Large intestine (tissue), 3 donors: ENCODE results near the gene NFU1. TPM values are rescaled to one million over a fixed set of nuclear protein-coding genes. Genes with fewer than 3 reads are reported as not detected.
A peak's percentile ranks its signal among the peaks of the same experiment; 100 is the strongest.
"Not testable (repeated sequence)": the region's sequence is repeated elsewhere in the genome, so short reads cannot be mapped to it uniquely, and the experiment has no call there.

ENCODE experiments used
- DNase-seq, 2 donors: peaks; one replicate each; pipeline versions ENCODE4 v3.0.0 to v3.0.0-alpha.2; 2013
- H3K27ac ChIP-seq: one replicate; pipeline ENCODE4 v1.5.1; 2013; ENCODE audit warnings: low read length
- H3K27me3 ChIP-seq: 2 replicates; pipeline ENCODE4 v1.6.1; 2013; ENCODE audit warnings: low read length; ENCODE audit not compliant: control insufficient read depth, insufficient read depth
- H3K36me3 ChIP-seq: 2 replicates; pipeline ENCODE4 v1.6.1; 2013; ENCODE audit warnings: low read length; ENCODE audit not compliant: control insufficient read depth, insufficient read depth
- H3K4me1 ChIP-seq: one replicate; pipeline ENCODE4 v1.6.1; 2013; ENCODE audit warnings: low read length; ENCODE audit not compliant: control insufficient read depth, insufficient read depth
- H3K4me3 ChIP-seq: one replicate; pipeline ENCODE4 v1.5.1; 2013; ENCODE audit warnings: low read length
- H3K9me3 ChIP-seq: one replicate; pipeline ENCODE4 v1.6.1; 2013; ENCODE audit warnings: mild to moderate bottlenecking, low read depth, low read length, moderate library complexity; ENCODE audit not compliant: control insufficient read depth
- WGBS: methylation state at CpG from one replicate; pipeline ENCODE4 v1.1.5; 2013; ENCODE audit warnings: low lambda C conversion rate; ENCODE audit not compliant: insufficient coverage; 5-methylcytosine and 5-hydroxymethylcytosine counted together
- polyA plus RNA-seq: library from polyadenylated mRNA; unstranded; fragments of 120-200 nt; gene quantifications from one replicate; pipeline ENCODE4 v1.2.1, GENCODE V29; 2013

The NFU1 gene
- polyA plus RNA-seq, 1 donor: 52.9 TPM

DNA sequence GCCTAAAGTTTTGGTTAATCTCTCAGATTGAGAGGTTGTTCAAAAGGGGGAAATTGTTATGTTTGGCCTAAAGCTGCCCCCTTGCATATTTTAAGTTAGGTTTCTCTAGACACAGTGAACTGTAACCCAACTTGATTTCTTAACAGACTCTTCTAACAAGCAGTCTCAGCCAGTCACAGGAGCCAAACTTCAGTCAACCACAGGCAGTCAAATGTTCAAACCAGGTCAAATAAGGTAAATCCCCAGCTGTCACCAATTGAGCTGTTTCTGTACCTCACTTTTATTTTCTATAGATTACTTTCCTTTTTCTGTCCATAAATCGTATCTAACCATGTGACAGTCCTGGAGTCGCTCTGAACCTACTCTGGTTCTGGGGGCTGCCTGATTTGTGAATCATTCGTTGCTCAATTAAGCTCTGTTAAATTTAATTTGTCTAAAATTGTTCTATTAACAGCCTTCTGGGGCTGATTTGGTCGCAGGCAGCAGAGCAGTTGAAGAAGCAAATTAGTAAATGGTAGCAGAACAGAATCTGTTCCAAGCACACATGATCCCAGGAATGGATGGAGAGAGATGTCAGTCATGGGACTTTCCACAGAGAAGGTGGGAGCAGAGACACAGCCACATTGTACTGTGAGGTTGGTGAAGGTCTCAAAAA lies 16.4 kb upstream of the NFU1 start:
- WGBS: 81% methylated on average over 3 of the region's 4 CpGs
- H3K4me3 ChIP-seq: no peak overlapping the region

DNA sequence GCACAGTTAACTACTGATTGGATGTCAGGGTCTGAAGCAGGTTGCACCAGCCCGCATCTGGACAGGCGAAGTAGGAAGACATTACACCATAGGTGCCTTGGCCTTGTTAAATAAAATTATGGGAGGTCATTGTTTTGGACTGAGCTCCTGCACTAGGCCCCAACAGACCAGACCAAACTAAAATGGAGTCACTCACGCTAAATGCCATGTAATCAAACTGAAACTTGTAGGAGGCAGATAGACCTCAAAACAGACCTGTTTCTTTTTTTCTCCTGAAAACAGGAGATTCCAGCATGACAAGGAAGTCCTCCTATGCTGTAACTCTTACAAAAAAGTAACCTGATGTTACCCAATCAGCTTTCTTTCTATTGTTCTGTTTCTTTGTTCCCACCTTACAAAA lies 15.5 kb upstream of the NFU1 start:
- H3K4me3 ChIP-seq: no peak overlapping the region
- no CpG with 5 or more reads among the region's 3 CpGs for WGBS
- DNase-seq: no peak
- H3K27me3 ChIP-seq: no peaks in the 10 kb centered on the region
- H3K36me3 ChIP-seq: no peaks in the 10 kb centered on the region
- no peak overlapping the region for H3K27ac ChIP-seq
- H3K9me3 ChIP-seq: no peaks in the 10 kb centered on the region
- H3K4me1 ChIP-seq: no peaks in the 10 kb centered on the region

More for the DNA sequence above, 16.4 kb upstream of the NFU1 start:
- Histone ChIP-seq H3K27ac (no peak overlapping the region), H3K9me3 (no peaks in the 10 kb centered on the region), H3K27me3 (no peaks in the 10 kb centered on the region), H3K4me1 (no peaks in the 10 kb centered on the region), H3K36me3 (no peaks in the 10 kb centered on the region)
- DNase-seq: no peak

DNA sequence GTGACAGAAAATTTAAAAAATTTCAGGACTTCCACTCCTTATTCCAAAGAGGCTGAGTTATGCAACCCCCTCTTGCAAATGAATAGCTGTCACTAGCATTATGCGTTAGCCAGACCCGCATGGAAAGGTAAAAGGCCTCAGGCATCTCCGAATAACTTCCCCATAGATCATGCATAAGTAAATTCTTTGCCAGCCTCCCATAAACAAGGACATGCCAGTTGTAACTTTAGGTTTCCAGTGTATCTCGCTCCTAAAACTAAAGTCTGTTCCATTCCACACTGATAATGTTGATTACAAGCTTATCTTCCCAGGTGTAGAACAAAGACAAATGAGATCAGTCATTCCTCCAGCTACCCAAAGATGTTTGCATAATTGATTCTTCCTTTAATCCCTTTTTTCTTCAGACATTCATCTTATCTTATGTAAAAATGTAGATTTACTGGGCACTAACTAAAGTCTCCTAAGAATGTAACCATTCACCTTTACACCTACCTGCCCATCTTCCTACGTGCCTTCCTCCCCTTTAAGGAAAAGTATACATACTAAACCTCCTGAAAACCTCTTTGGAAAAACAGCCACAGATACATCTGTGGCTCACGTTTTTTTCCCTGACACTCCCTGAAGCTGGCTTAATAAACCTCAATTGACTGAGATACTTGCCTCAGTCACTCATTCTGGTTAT lies 13.6 kb upstream of the NFU1 start:
- no peak overlapping the region for H3K27ac ChIP-seq
- H3K4me1 ChIP-seq: no peaks in the 10 kb centered on the region
- no peaks in the 10 kb centered on the region for H3K27me3 ChIP-seq
- 43% methylated on average over 2 of the region's 6 CpGs for WGBS
- no peaks in the 10 kb centered on the region for H3K36me3 ChIP-seq
- no peaks in the 10 kb centered on the region for H3K9me3 ChIP-seq
- no peak for DNase-seq
- no peak overlapping the region for H3K4me3 ChIP-seq

DNA sequence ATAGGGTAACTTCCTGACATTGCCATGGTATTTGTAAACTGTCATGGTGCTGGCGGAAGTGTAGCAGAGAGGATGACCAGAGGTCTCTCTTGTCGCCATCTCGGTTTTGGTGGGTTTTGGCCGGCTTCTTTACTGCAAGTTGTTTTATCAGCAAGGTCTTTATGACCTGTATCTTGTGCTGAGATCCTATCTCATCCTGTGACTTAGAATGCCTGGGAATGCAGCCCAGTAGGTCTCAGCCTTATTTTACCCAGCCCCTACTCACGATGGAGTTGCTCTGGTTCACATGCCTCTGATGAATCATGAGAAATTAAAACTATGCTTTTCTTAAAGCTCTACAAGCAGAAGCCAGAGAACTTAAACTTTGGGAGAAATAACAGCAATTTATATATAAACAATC lies 12.7 kb upstream of the NFU1 start:
- no CpG with 5 or more reads among the region's 5 CpGs for WGBS
- H3K9me3 ChIP-seq: no peaks in the 10 kb centered on the region
- H3K4me1 ChIP-seq: no peaks in the 10 kb centered on the region
- no peak overlapping the region for H3K4me3 ChIP-seq
- H3K27me3 ChIP-seq: no peaks in the 10 kb centered on the region
- no peaks in the 10 kb centered on the region for H3K36me3 ChIP-seq
- DNase-seq: no peak
- no peak overlapping the region for H3K27ac ChIP-seq

DNA sequence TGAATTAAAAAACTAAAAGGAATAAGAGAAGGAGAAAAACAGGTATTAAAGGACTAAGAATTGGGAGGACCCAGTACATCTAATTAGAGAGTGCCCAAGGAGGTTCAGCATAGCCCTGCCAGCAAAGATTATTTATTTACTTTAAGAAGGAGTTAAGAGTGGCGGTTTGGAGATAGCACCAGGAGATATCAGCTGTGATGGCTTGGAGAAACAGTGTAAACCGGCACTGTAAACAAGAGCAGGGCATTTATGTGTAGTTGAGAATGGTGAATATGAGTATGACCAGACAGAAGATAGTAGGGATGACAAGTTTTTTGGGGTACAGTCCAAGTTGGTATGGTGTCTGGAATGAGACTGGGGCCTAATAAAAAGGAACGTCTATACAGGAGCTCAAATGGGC lies 6.4 kb upstream of the NFU1 start:
- H3K4me1 ChIP-seq, H3K4me3 ChIP-seq, H3K36me3 ChIP-seq, DNase-seq, H3K9me3 ChIP-seq, H3K27ac ChIP-seq, H3K27me3 ChIP-seq: not testable (repeated sequence)
- no CpG with 5 or more reads among the region's 3 CpGs for WGBS

DNA sequence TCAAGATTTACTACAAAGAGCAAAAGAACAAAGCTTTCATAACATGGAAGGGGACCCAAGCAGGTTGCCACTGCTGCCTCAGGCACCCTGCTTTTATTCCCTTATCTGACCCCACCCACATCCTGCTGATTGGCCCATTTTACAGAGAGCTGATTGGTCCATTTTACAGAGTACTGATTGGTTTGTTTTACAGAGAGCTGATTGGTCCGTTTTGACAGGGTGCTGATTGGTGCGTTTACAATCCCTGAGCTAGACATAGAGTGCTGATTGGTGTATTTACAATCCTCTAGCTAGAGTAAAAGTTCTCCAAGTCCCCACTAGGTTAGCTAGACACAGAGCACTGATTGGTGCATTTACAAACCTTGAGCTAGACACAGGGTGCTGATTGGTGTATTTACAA lies 2.3 kb upstream of the NFU1 start:
- DNase-seq, H3K9me3 ChIP-seq, H3K36me3 ChIP-seq, H3K4me3 ChIP-seq, H3K27ac ChIP-seq, H3K27me3 ChIP-seq: not testable (repeated sequence)
- peaks cover 10% of the 10 kb centered on the region for H3K4me1 ChIP-seq
- WGBS: no CpG with 5 or more reads among the region's 2 CpGs

DNA sequence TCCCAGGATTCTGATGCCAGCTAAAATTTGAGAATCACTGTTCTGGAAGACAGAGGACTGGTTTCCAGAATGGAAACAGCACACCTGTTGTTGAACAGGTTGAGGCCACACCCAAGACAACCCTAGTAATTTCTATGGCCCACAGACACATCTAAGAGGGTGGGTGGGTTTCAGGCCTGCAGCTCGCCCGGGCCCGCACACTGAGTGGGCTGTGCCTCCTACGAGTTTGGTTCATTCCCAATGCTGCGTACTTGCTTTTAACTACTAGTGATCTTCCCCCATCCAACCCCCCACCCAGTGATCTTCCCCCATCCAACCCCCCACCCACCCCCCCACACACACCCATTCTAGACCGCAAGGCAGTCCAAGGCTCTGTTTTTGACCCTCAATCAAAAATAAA lies 1.3 kb upstream of the NFU1 start:
- WGBS: no CpG with 5 or more reads among the region's 6 CpGs
- no peak for DNase-seq
- H3K4me3 ChIP-seq: no peak overlapping the region

DNA sequence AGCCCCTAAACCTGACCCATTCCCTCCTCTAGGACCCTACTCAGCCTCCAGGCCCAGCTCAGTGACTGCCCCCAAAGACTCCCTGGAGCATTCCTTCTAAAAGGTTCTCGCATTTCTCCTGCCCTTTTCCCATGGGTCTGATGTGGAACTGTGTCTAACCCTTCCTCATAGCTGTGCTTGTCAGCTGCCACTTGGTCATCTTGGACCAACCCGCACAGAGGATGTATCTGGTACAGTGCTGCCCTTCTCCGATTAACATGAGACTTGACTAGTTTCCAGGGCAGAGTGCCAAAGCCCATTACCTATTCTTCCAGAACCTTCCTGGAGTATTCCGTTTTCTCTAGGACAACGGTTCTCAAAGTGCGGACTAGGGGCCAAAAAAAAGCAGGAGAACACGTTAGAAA lies 518 bp upstream of the NFU1 start:
- H3K9me3 ChIP-seq: no peaks in the 10 kb centered on the region
- no CpG with 5 or more reads among the region's 7 CpGs for WGBS
- H3K4me3 ChIP-seq: peak overlapping the region; percentile 92
- DNase-seq: peak in 1 of 2 donors; percentile 12
- H3K27me3 ChIP-seq: no peaks in the 10 kb centered on the region
- peak overlapping the region; percentile 83 for H3K27ac ChIP-seq
- H3K36me3 ChIP-seq: no peaks in the 10 kb centered on the region
- H3K4me1 ChIP-seq: peaks cover 11% of the 10 kb centered on the region

More for the DNA sequence above, 1.3 kb upstream of the NFU1 start:
- Histone ChIP-seq H3K27me3 (no peaks in the 10 kb centered on the region), H3K36me3 (no peaks in the 10 kb centered on the region), H3K4me1 (peaks cover 11% of the 10 kb centered on the region), H3K27ac (no peak overlapping the region), H3K9me3 (no peaks in the 10 kb centered on the region)

DNA sequence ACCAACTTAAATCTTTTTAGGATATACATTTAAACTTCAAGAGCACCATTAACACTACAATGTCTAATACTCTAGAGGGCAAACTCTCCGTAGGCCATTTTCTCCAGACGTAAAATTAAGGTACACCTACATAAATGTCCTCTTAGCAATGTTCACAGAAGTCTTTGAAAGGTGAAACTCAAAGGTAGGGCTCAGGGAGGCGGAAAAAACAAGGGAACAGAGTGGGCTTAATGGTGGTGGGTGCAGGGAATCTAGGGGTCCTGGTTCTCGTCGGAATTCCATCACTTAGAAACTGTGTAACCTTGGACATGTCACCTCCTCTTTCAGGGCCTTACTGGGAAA lies 668 bp downstream of the NFU1 start:
- 0% methylated on average over 2 of the region's 5 CpGs for WGBS

DNA sequence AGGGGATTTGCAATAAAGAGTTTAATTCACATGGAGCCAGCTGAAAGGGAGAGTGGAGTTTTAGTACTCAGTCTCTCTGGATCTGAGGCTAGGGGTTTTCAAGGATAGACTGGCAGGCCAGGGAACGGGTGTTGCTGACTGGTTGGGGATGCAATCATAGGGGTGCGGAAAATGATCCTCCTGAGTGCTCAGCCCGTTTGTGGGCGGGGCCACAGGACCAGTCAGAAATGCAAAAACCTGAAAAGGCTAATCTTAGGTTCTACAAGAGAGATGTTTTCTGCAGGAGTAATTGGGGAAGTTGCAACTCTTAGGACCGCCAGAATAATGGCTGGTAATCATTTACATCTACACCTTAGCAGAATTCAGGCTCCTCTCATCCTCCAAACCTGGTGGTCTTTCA lies 2.5 kb downstream of the NFU1 start:
- no peaks in the 10 kb centered on the region for H3K27me3 ChIP-seq
- no CpG with 5 or more reads among the region's 5 CpGs for WGBS
- H3K36me3 ChIP-seq: peaks cover 11% of the 10 kb centered on the region
- H3K4me1 ChIP-seq: peaks cover 11% of the 10 kb centered on the region
- no peak overlapping the region for H3K27ac ChIP-seq
- no peak for DNase-seq
- H3K4me3 ChIP-seq: no peak overlapping the region
- H3K9me3 ChIP-seq: no peaks in the 10 kb centered on the region

More for the DNA sequence above, 668 bp downstream of the NFU1 start:
- Histone ChIP-seq H3K27ac (peak overlapping the region; percentile 83), H3K4me1 (peaks cover 11% of the 10 kb centered on the region), H3K4me3 (peak overlapping the region; percentile 92), H3K9me3 (no peaks in the 10 kb centered on the region), H3K36me3 (no peaks in the 10 kb centered on the region), H3K27me3 (no peaks in the 10 kb centered on the region)
- peak in 1 of 2 donors; percentile 20 for DNase-seq
